ENCODE results near the gene TCEAL7.
"Not testable (repeated sequence)": the region's sequence is repeated elsewhere in the genome, so short reads cannot be mapped to it uniquely, and the experiment has no call there.

The TCEAL7 gene

GRCh38 chrX:103356858-103357257 is 26.8 kb downstream of the TCEAL7 start:
- no peak for DNase-seq (ENCODE audit: low read depth, low spot score)
- TF ChIP-seq CTCF (IDR thresholded peaks at IDR 0.05; ENCODE audit: low read depth, low read length), result no peak
- in situ Hi-C loops (cut with HindIII; ENCODE audit: low sequenced_read_pairs), result no loop called here
- H3K4me3 ChIP-seq (ENCODE audit: low read depth, low read length), result peak overlapping the region; percentile 89

GRCh38 chrX:103357871-103358270 is 27.8 kb downstream of the TCEAL7 start:
- H3K4me3 ChIP-seq (ENCODE audit: low read depth, low read length), result peak overlapping the region; percentile 89
- DNase-seq (ENCODE audit: low read depth, low spot score), result no peak
- in situ Hi-C loops (cut with HindIII; ENCODE audit: low sequenced_read_pairs), result no loop called here
- no peak for TF ChIP-seq CTCF (IDR thresholded peaks at IDR 0.05; ENCODE audit: low read depth, low read length)

GRCh38 chrX:103359605-103360004 is 29.6 kb downstream of the TCEAL7 start:
- in situ Hi-C loops (cut with HindIII; ENCODE audit: low sequenced_read_pairs); H3K4me3 ChIP-seq (ENCODE audit: low read depth, low read length); DNase-seq (ENCODE audit: low read depth, low spot score): not testable (repeated sequence)

- no peak for DNase-seq (ENCODE audit: low read depth, low spot score)
- no peak for TF ChIP-seq CTCF (IDR thresholded peaks at IDR 0.05; ENCODE audit: low read depth, low read length)
- in situ Hi-C loops (cut with HindIII; ENCODE audit: low sequenced_read_pairs), result no loop called here
- H3K4me3 ChIP-seq (ENCODE audit: low read depth, low read length), result no peak overlapping the region
Measured at GRCh38 chrX:103360092-103360491, 30.1 kb downstream of the TCEAL7 start.

- DNase-seq (ENCODE audit: low read depth, low spot score), result no peak
- H3K4me3 ChIP-seq (ENCODE audit: low read depth, low read length), result no peak overlapping the region
- in situ Hi-C loops (cut with HindIII; ENCODE audit: low sequenced_read_pairs), result no loop called here
- no peak for TF ChIP-seq CTCF (IDR thresholded peaks at IDR 0.05; ENCODE audit: low read depth, low read length)
Measured at GRCh38 chrX:103360916-103361315, 30.9 kb downstream of the TCEAL7 start.

GRCh38 chrX:103361798-103362197 is 31.8 kb downstream of the TCEAL7 start:
- DNase-seq (ENCODE audit: low read depth, low spot score), result no peak
- no peak overlapping the region for H3K4me3 ChIP-seq (ENCODE audit: low read depth, low read length)
- in situ Hi-C loops (cut with HindIII; ENCODE audit: low sequenced_read_pairs), result no loop called here
- no peak for TF ChIP-seq CTCF (IDR thresholded peaks at IDR 0.05; ENCODE audit: low read depth, low read length)

- TF ChIP-seq CTCF (IDR thresholded peaks at IDR 0.05; ENCODE audit: low read depth, low read length), result no peak
- H3K4me3 ChIP-seq (ENCODE audit: low read depth, low read length), result no peak overlapping the region
- in situ Hi-C loops (cut with HindIII; ENCODE audit: low sequenced_read_pairs), result no loop called here
- no peak for DNase-seq (ENCODE audit: low read depth, low spot score)
Measured at GRCh38 chrX:103362474-103362873, 32.4 kb downstream of the TCEAL7 start.

Measured in astrocyte of the spinal cord (primary cell).